PC-3 (cell line): ENCODE data around the gene PRKCE. TPM values are rescaled to one million over a fixed set of nuclear protein-coding genes. Genes with fewer than 3 reads are reported as not detected.

Experiments used
- ATAC-seq: fragments of 200-7000 bp; cut with Tn5 transposase; 2 replicates; pipeline ENCODE4 v1.9.1; 2020; ENCODE audit warnings: mild to moderate bottlenecking, moderate library complexity
- BruUV-seq: library from RNA; stranded (reverse); fragments of 400-500 nt; replicated peaks from 2 replicates; lab custom pipeline; 2021; lab: Mats Ljungman, UMichigan
- CTCF ChIA-PET: fragments of 300-600 bp; sonication (Branson Sonifier 250); formaldehyde crosslinking; loops from one replicate; lab custom pipeline; 2022; ENCODE audit warnings: antibody characterized with exemption; lab: Charles Lee
- POLR2A ChIA-PET: fragments of 300-600 bp; sonication (Branson Sonifier 250); formaldehyde crosslinking; loops from one replicate; lab custom pipeline; 2022; ENCODE audit warnings: antibody characterized with exemption; ENCODE audit not compliant: unreplicated experiment; lab: Charles Lee
- DNase-seq: peaks from one replicate; pipeline ENCODE4 v3.0.0-alpha.2; 2015
- H2AFZ ChIP-seq: fragments of 300-600 bp; sonication (generic); 2 replicates; pipeline ENCODE4 v1.6.0; 2016; ENCODE audit warnings: antibody characterized with exemption, low read length
- H3F3A ChIP-seq: fragments of 300-600 bp; sonication (generic); one replicate; pipeline ENCODE4 v1.6.0; 2017; ENCODE audit warnings: antibody characterized with exemption, low read length, control low read depth, mild to moderate bottlenecking; ENCODE audit not compliant: unreplicated experiment
- H3K27ac ChIP-seq: fragments of 300-600 bp; sonication (generic); 2 replicates; pipeline ENCODE4 v1.5.1; 2016; ENCODE audit warnings: mild to moderate bottlenecking, low read length
- H3K27me3 ChIP-seq: fragments of 300-600 bp; sonication (generic); 2 replicates; pipeline ENCODE4 v1.6.1; 2016; ENCODE audit warnings: low read length, mixed read lengths
- H3K36me3 ChIP-seq: fragments of 300-600 bp; sonication (generic); 2 replicates; pipeline ENCODE4 v1.6.1; 2016; ENCODE audit warnings: low read depth, mixed run types, low read length, mixed read lengths
- H3K4me1 ChIP-seq: fragments of 300-600 bp; sonication (generic); 2 replicates; pipeline ENCODE4 v1.5.1; 2016; ENCODE audit warnings: low read length; ENCODE audit not compliant: insufficient read depth
- H3K4me2 ChIP-seq: fragments of 300-600 bp; sonication (generic); 2 replicates; pipeline ENCODE4 v1.6.0; 2016; ENCODE audit warnings: low read length
- H3K4me3 ChIP-seq: fragments of 300-600 bp; sonication (generic); 2 replicates; pipeline ENCODE4 v1.5.1; 2016; ENCODE audit warnings: mild to moderate bottlenecking, low read length, mixed read lengths
- H3K79me2 ChIP-seq: fragments of 300-600 bp; sonication (generic); 2 replicates; pipeline ENCODE4 v1.6.1; 2017; ENCODE audit warnings: low read length, mixed read lengths
- H3K9ac ChIP-seq: fragments of 300-600 bp; sonication (generic); 2 replicates; pipeline ENCODE4 v1.6.0; 2016; ENCODE audit warnings: mild to moderate bottlenecking, low read length
- H3K9me2 ChIP-seq: fragments of 300-600 bp; sonication (generic); replicated peaks from 2 replicates; pipeline ENCODE4 v1.6.1; 2016; ENCODE audit warnings: mixed run types, low read length, mixed read lengths
- H3K9me3 ChIP-seq: fragments of 300-600 bp; sonication (generic); 2 replicates; pipeline ENCODE4 v1.6.1; 2016; ENCODE audit warnings: low read length, mixed read lengths
- H4K20me1 ChIP-seq: fragments of 300-600 bp; sonication (generic); 2 replicates; pipeline ENCODE4 v1.6.1; 2016; ENCODE audit warnings: low read length, mixed read lengths
- EZH2 ChIP-seq: fragments of 300-600 bp; sonication (generic); IDR thresholded peaks from one replicate; pipeline ENCODE4 v1.6.1; 2017; ENCODE audit warnings: antibody characterized with exemption, mild to moderate bottlenecking, low read length; ENCODE audit not compliant: unreplicated experiment
- EZH2phosphoT487 ChIP-seq: fragments of 300-600 bp; sonication (generic); IDR thresholded peaks from 2 replicates; pipeline ENCODE4 v1.6.1; 2018; ENCODE audit warnings: mild to moderate bottlenecking, antibody characterized with exemption, low read length, borderline replicate concordance
- intact Hi-C: fragments of 100-400 bp; cut with micrococcal nuclease; formaldehyde crosslinking; loops from 2 replicates; pipeline ENCODE4 v1.9.0; 2023
- total RNA-seq: library from RNA; depleted of rRNA; stranded (reverse); fragments of >200 nt; gene quantifications from 2 replicates; pipeline ENCODE4 v1.2.3, GENCODE V29; 2014
- TF ChIP-seq, protein P1 (sequence below): fragments of 300-600 bp; sonication (generic); conservative IDR thresholded peaks from 2 replicates; pipeline ENCODE4 v1.5.1; 2017; ENCODE audit warnings: antibody characterized with exemption, low read depth, mild to moderate bottlenecking, low read length

PRKCE gene
- total RNA-seq, 1 experiment from 2014 or later = 7.0 TPM

DNA sequence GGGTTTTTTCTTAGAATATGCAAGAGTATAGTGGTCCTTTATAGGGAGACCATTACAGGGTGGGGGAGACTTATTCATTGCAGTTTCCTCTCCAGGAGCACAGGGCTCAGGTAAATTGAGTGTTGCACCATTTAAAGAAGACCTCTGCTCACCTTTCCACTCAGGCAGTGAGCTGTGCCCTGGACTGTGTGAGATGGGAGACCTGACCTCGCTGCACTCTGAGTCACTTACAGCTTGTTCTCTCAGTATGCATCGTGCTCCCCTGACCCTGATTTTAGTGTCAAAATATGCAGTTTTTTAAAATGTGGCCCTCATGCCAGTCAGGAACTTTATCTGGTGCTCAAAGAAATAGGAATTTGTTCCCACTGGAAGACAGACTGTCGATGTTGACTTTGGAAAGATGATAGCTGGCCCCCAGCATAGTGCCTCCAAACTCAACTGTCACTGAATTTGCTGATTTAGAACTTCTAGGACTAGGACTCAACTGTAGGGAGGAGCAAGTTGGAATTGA, 499.0 kb downstream of the PRKCE start:
- H3K27me3 ChIP-seq = no peaks in the 10 kb centered on the region
- no peaks in the 10 kb centered on the region for H4K20me1 ChIP-seq
- DNase-seq (no peak), ATAC-seq (no peak)
- H3K4me1 ChIP-seq = peaks cover 3% of the 10 kb centered on the region; the same call in 1 of the 2 replicates
- no peaks in the 10 kb centered on the region for H3K36me3 ChIP-seq
- no peaks in the 10 kb centered on the region for H3K9me2 ChIP-seq
- H3K79me2 ChIP-seq = no peaks in the 10 kb centered on the region
- no peaks in the 10 kb centered on the region for H3K9me3 ChIP-seq
- TF ChIP-seq EZH2 = no peak
- TF ChIP-seq, protein P1, sequence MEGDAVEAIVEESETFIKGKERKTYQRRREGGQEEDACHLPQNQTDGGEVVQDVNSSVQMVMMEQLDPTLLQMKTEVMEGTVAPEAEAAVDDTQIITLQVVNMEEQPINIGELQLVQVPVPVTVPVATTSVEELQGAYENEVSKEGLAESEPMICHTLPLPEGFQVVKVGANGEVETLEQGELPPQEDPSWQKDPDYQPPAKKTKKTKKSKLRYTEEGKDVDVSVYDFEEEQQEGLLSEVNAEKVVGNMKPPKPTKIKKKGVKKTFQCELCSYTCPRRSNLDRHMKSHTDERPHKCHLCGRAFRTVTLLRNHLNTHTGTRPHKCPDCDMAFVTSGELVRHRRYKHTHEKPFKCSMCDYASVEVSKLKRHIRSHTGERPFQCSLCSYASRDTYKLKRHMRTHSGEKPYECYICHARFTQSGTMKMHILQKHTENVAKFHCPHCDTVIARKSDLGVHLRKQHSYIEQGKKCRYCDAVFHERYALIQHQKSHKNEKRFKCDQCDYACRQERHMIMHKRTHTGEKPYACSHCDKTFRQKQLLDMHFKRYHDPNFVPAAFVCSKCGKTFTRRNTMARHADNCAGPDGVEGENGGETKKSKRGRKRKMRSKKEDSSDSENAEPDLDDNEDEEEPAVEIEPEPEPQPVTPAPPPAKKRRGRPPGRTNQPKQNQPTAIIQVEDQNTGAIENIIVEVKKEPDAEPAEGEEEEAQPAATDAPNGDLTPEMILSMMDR = no peak
- no peak for TF ChIP-seq EZH2phosphoT487
- no peak overlapping the region for H3K9ac ChIP-seq
- H3K27ac ChIP-seq = no peak overlapping the region
- no peaks in the 10 kb centered on the region for H3F3A ChIP-seq
- H3K4me2 ChIP-seq = no peak overlapping the region
- ChIA-PET POLR2A (no interaction called here), CTCF (no interaction called here)
- H3K4me3 ChIP-seq = no peak overlapping the region
- no peak overlapping the region for H2AFZ ChIP-seq
- BruUV-seq = no TSS peak
- intact Hi-C loops = no loop called here

DNA sequence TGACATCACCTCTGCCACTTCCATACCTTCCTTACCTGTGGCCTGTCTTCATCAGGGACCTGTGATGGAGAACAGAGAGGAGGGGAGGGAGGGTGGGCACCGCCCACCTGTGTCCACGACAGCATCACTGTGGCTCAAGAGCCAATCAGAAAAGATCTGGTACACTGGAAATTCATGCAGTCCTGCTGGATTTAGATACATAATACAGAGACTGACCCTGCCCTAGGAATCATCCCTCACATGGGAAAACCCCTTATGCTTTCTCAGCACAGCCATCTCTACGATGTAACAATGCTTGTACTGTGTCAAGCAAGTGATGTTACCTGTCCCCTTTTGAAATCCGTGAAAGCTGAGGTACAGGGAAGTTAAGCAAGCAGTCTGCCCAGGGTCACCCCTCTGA, 500.1 kb downstream of the PRKCE start:
- Histone ChIP-seq H2AFZ (no peak overlapping the region), H3K4me2 (no peak overlapping the region), H3F3A (no peaks in the 10 kb centered on the region), H3K79me2 (no peaks in the 10 kb centered on the region), H3K9me3 (no peaks in the 10 kb centered on the region), H3K27me3 (no peaks in the 10 kb centered on the region), H3K27ac (no peak overlapping the region), H3K4me1 (peaks cover 3% of the 10 kb centered on the region; the same call in 1 of the 2 replicates), H3K4me3 (no peak overlapping the region), H3K9me2 (no peaks in the 10 kb centered on the region), H3K9ac (no peak overlapping the region), H4K20me1 (no peaks in the 10 kb centered on the region), H3K36me3 (no peaks in the 10 kb centered on the region)
- DNase-seq = no peak
- ChIA-PET CTCF (no interaction called here), POLR2A (no interaction called here)
- intact Hi-C loops = no loop called here
- BruUV-seq = no TSS peak
- TF ChIP-seq EZH2 (no peak), EZH2phosphoT487 (no peak)
- TF ChIP-seq, protein P1 = no peak
- no peak for ATAC-seq

DNA sequence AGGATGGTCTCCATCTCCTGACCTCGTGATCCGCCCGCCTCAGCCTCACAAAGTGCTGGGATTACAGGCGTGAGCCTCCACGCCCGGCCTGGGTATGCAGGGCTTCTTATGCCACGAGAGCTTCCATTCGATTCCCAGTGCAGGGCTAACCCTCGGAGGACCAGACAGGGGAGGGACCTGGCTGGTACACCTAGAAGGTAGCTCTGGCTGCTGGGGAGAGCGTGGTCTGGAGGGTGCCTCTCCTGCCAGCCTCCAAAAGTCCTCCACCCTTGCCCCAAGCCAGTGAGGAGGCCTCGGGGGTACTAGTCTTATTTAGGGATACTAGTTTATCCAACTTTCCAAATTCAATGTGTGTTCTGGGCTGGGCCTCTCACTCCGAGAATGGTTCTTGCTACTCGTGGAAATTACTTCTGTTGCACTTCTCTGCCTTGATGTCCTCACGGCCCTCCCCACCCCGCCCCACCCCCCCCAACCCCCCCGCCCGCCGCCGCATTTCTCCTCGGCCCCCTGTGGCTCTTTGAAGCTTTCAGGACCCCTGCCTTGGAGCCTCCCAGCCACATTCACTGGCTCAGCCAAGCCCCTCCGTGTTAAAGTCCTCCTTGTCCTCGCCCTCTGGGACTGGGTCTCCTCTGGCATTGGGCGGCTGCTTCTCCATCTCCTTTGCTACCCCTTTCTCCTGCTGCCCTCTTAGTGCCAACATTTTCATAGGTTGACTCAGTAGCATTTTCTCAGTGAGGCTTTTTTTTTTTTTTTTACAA, 502.7 kb downstream of the PRKCE start:
- no peak for ATAC-seq
- H2AFZ ChIP-seq = no peak overlapping the region
- H3K79me2 ChIP-seq = no peaks in the 10 kb centered on the region
- H4K20me1 ChIP-seq = no peaks in the 10 kb centered on the region
- no peak for DNase-seq
- peaks cover 22% of the 10 kb centered on the region for H3K4me1 ChIP-seq
- no peaks in the 10 kb centered on the region for H3K9me2 ChIP-seq
- intact Hi-C loops = no loop called here
- no peaks in the 10 kb centered on the region for H3K27me3 ChIP-seq
- H3K4me3 ChIP-seq = no peak overlapping the region
- POLR2A ChIA-PET = no interaction called here
- H3K9ac ChIP-seq = no peak overlapping the region
- CTCF ChIA-PET = no interaction called here
- H3F3A ChIP-seq = no peaks in the 10 kb centered on the region
- H3K4me2 ChIP-seq = no peak overlapping the region
- H3K27ac ChIP-seq = no peak overlapping the region
- H3K36me3 ChIP-seq = no peaks in the 10 kb centered on the region
- no peaks in the 10 kb centered on the region for H3K9me3 ChIP-seq
- no peak for TF ChIP-seq EZH2phosphoT487
- TF ChIP-seq EZH2 = no peak
- no TSS peak for BruUV-seq
